Activated CD4-positive, alpha-beta T cell treated with anti-CD3 and anti-CD28 coated beads for 36 hours (primary cell): ENCODE data around the gene ERBB4. TPM values are rescaled to one million over a fixed set of nuclear protein-coding genes. Genes with fewer than 3 reads are reported as not detected.

Experiments used
- ATAC-seq: fragments of 200-7000 bp; cut with Tn5 transposase; one replicate; pipeline ENCODE4 v1.10.0; 2021; ENCODE audit warnings: mild to moderate bottlenecking, moderate library complexity
- CTCF ChIA-PET: fragments of 350-600 bp; sonication (Branson Sonifier 250); formaldehyde crosslinking; loops from one replicate; lab custom pipeline; 2021; ENCODE audit warnings: antibody characterized with exemption; lab: Charles Lee
- POLR2A ChIA-PET: fragments of 350-600 bp; sonication (Branson Sonifier 250); formaldehyde crosslinking; loops from one replicate; lab custom pipeline; 2021; ENCODE audit warnings: antibody characterized with exemption, inconsistent platforms; lab: Charles Lee
- DNase-seq: peaks from one replicate; pipeline ENCODE4 v3.0.0-alpha.2; 2020
- H3K27ac Mint-ChIP-seq: one replicate; pipeline ENCODE4 v1.8.0; 2021; ENCODE audit warnings: mixed read lengths
- H3K27me3 Mint-ChIP-seq: one replicate; pipeline ENCODE4 v1.8.0; 2021; ENCODE audit warnings: mixed read lengths
- H3K36me3 Mint-ChIP-seq: one replicate; pipeline ENCODE4 v1.8.0; 2021; ENCODE audit warnings: low read depth, mixed read lengths
- H3K4me1 Mint-ChIP-seq: one replicate; pipeline ENCODE4 v1.8.0; 2021; ENCODE audit warnings: mixed read lengths
- H3K4me3 Mint-ChIP-seq: one replicate; pipeline ENCODE4 v1.8.0; 2021; ENCODE audit warnings: mild to moderate bottlenecking, moderate library complexity, mixed read lengths
- H3K9me3 Mint-ChIP-seq: one replicate; pipeline ENCODE4 v1.8.0; 2021; ENCODE audit warnings: low read depth, mixed read lengths
- intact Hi-C, 2 experiments: fragments of 100-400 bp; cut with DNase I in 1 of 2; cut with micrococcal nuclease in 1 of 2; formaldehyde crosslinking; loops; one replicate each; pipeline versions ENCODE4 v1.14.2 to v1.15.1; 2022 to 2024; cut with DNase I, micrococcal nuclease
- total RNA-seq, 2 experiments: library from RNA; stranded (reverse); gene quantifications; one replicate each; pipeline ENCODE4 v1.2.3, GENCODE V29; 2021

Gene ERBB4
- total RNA-seq, 2 experiments from 2014 or later: not detected

GRCh38 chr2:212354382-212354781 is 184.2 kb downstream of the ERBB4 start:
- ChIA-PET POLR2A (no interaction called here), CTCF (no interaction called here)
- intact Hi-C loops: no loop called here
- Mint-ChIP-seq H3K36me3 (no peaks in the 10 kb centered on the region), H3K4me1 (no peaks in the 10 kb centered on the region), H3K4me3 (no peak overlapping the region), H3K27me3 (no peaks in the 10 kb centered on the region), H3K9me3 (no peaks in the 10 kb centered on the region), H3K27ac (no peak overlapping the region)
- no peak for DNase-seq
- ATAC-seq: no peak

GRCh38 chr2:212348501-212348900 is 190.1 kb downstream of the ERBB4 start:
- POLR2A ChIA-PET: no interaction called here
- intact Hi-C loops: no loop called here
- no peaks in the 10 kb centered on the region for H3K36me3 Mint-ChIP-seq
- no peak overlapping the region for H3K27ac Mint-ChIP-seq
- no peak for DNase-seq
- CTCF ChIA-PET: no interaction called here
- H3K4me1 Mint-ChIP-seq: no peaks in the 10 kb centered on the region
- no peaks in the 10 kb centered on the region for H3K27me3 Mint-ChIP-seq
- ATAC-seq: no peak
- peaks cover 4% of the 10 kb centered on the region for H3K9me3 Mint-ChIP-seq
- H3K4me3 Mint-ChIP-seq: no peak overlapping the region

DNA sequence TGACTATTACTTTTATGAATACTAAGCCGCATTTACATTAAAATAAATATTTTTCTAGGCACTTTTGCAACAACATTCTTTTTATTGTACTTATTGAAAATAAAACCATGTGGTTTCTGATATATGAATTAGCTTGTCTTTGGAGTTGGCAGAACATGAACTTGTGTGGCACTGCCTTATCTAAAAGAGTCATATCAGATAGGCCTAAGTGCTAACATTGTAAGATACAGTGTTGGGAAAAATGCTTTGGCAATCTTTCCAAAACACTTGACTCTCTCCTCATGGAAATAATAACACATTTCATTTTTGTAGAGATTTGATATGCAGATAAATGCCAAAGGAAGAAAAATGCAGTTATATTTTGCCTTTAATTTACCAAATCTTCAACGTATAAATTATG is 191.7 kb downstream of the ERBB4 start:
- Mint-ChIP-seq H3K4me3 (no peak overlapping the region), H3K27ac (no peak overlapping the region), H3K27me3 (no peaks in the 10 kb centered on the region), H3K9me3 (peaks cover 4% of the 10 kb centered on the region), H3K4me1 (no peaks in the 10 kb centered on the region), H3K36me3 (no peaks in the 10 kb centered on the region)
- ChIA-PET POLR2A (no interaction called here), CTCF (no interaction called here)
- intact Hi-C loops: no loop called here
- DNase-seq (no peak), ATAC-seq (no peak)

DNA sequence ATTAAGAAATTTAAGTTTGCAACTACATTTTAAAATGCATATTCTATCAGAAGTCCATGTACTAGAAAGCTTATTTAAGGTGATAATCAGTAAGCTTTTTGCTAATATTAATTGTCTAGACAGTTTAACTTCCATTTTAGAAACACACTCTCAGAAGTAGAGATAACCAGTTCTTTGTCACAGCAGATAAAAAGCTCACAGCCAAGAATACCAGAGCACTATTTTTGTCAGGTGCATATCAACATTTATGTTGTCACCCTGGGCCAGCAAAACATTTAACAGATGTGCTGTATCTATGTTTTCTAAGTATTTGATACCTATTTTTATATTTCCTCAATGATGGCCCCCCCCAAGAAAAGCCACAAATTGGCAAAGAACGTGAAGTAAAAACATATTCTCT is 192.6 kb downstream of the ERBB4 start:
- Mint-ChIP-seq H3K36me3 (no peaks in the 10 kb centered on the region), H3K4me1 (no peaks in the 10 kb centered on the region), H3K9me3 (peaks cover 4% of the 10 kb centered on the region), H3K27me3 (no peaks in the 10 kb centered on the region), H3K27ac (no peak overlapping the region), H3K4me3 (no peak overlapping the region)
- DNase-seq (no peak), ATAC-seq (no peak)
- ChIA-PET CTCF (no interaction called here), POLR2A (no interaction called here)
- intact Hi-C loops: no loop called here

DNA sequence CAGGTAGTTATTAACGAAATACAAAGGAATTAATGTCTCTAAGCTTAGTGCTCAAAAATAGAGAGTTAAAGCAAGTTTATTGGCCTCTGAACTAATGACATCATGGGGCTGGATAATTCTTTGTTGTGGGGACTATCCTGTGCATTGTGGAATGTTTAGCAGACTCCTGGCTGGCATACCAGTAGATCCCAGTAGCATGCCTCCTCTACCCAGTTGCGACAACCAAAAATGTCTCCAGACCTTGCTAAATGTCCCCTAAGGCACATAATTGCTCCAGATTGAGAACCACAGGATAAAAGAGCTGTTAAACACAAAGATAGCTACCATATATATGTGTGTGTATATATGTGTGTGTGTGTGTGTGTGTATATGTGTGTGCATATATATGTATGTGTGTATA is 194.5 kb downstream of the ERBB4 start:
- ChIA-PET CTCF (no interaction called here), POLR2A (no interaction called here)
- ATAC-seq: no peak
- peaks cover 4% of the 10 kb centered on the region for H3K9me3 Mint-ChIP-seq
- H3K27ac Mint-ChIP-seq: no peak overlapping the region
- H3K36me3 Mint-ChIP-seq: no peaks in the 10 kb centered on the region
- H3K27me3 Mint-ChIP-seq: no peaks in the 10 kb centered on the region
- no peak overlapping the region for H3K4me3 Mint-ChIP-seq
- DNase-seq: no peak
- intact Hi-C loops: no loop called here
- no peaks in the 10 kb centered on the region for H3K4me1 Mint-ChIP-seq

DNA sequence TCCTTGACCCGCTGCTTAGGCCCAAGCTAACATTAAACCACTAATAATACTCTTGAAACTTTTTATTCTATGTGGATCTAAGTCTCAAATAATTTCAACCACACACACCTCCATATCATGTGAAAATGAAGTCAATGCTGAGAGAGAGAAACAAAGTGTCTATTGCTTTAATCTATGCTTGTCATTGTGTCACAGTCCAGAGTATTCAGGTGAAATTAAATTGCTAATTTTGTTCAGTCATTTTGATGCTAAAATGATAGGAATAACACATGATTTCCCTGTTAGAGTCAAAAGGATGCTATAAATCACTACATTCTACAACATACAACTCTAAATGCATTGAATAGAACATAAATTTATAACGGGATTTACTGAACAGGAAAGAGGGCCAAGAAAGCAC is 195.4 kb downstream of the ERBB4 start:
- Mint-ChIP-seq H3K4me3 (no peak overlapping the region), H3K9me3 (peaks cover 3% of the 10 kb centered on the region), H3K4me1 (no peaks in the 10 kb centered on the region), H3K27ac (no peak overlapping the region), H3K36me3 (no peaks in the 10 kb centered on the region), H3K27me3 (no peaks in the 10 kb centered on the region)
- DNase-seq: no peak
- ChIA-PET CTCF (no interaction called here), POLR2A (no interaction called here)
- ATAC-seq: no peak
- intact Hi-C loops: no loop called here

DNA sequence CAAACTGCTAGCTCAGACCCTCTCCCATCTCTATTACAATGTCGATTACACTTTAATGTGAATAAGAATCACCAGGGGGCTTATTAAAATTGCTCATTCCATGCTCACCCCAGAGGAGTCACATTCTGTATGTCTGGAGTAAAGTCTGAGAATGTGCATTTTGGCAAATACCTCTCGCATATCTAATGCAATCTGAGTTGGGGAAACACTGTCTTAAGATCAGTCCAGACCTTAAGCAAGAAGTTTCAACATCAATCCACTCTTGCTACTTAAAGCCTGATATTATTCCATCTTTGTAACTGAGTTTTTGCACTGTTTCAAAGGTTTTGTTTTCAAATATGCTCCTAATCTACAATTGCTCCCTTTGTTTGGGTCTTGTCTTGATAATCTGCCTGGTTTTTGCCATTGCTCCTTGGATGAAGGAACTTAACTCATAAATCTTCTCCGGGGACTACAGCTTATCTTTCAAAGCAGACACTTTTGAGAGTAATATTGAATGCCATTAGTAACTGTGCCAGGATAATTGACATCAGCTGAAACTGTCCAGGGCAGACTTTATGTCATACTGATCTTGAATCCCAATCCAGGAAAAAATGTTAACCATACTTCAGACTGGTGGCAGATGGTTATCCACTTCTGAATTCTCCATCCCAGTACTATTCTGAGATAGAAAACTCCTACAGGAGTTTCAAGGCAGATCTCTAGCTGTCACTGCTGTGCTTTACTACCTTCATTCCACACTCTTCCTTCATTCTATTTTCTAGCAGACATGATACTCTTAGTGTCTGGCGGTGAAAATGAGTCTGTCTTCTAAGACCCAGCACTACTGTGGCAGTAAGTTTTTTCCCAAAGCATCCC is 200.9 kb downstream of the ERBB4 start:
- intact Hi-C loops: no loop called here
- POLR2A ChIA-PET: no interaction called here
- CTCF ChIA-PET: no interaction called here
- H3K36me3 Mint-ChIP-seq: no peaks in the 10 kb centered on the region
- H3K9me3 Mint-ChIP-seq: no peaks in the 10 kb centered on the region
- H3K4me1 Mint-ChIP-seq: no peaks in the 10 kb centered on the region
- no peak for DNase-seq
- no peak overlapping the region for H3K4me3 Mint-ChIP-seq
- no peak for ATAC-seq
- no peaks in the 10 kb centered on the region for H3K27me3 Mint-ChIP-seq
- H3K27ac Mint-ChIP-seq: no peak overlapping the region

DNA sequence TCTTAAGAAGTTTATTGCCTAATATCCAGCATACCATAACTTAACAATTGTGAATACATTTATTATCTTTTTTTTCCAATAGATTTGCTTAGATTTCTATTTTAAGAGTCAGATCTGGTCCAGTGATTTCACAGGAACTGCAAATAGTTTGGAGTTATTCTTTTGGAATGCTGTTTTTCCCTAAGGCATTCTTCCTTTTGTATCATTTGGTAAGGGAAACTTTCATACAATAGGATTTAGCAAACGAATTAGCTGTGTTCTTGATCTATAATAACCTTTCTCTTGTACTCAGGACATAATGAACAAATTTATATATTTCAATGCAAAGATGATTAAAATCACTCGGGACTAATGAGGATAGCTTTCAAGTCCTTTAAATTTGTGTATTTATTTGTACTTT is 201.6 kb downstream of the ERBB4 start:
- intact Hi-C loops: no loop called here
- Mint-ChIP-seq H3K27me3 (no peaks in the 10 kb centered on the region), H3K4me1 (no peaks in the 10 kb centered on the region), H3K4me3 (no peak overlapping the region), H3K27ac (no peak overlapping the region), H3K9me3 (no peaks in the 10 kb centered on the region), H3K36me3 (no peaks in the 10 kb centered on the region)
- CTCF ChIA-PET: no interaction called here
- POLR2A ChIA-PET: no interaction called here
- ATAC-seq: no peak
- DNase-seq: no peak

DNA sequence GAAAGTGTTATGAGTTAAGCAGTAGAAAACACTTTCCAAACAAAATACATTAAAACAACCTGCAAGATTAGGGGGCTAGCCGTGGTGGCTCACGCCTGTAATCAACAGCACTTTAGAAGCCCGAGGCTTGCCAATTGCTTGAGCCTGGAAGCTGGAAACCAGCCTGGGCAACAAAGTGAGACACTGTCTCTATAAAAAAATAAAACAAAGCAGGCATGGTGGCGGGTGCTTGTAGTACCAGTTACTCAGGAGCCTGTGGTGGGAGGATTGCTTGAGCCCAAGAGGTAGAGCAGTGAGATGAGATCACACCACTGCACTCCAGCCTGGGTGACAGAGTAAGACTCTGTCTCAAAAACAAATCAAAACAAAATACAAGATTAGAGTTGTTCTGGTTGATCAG is 208.3 kb downstream of the ERBB4 start:
- Mint-ChIP-seq H3K27ac (no peak overlapping the region), H3K4me3 (no peak overlapping the region), H3K36me3 (no peaks in the 10 kb centered on the region), H3K9me3 (no peaks in the 10 kb centered on the region), H3K4me1 (no peaks in the 10 kb centered on the region), H3K27me3 (no peaks in the 10 kb centered on the region)
- DNase-seq (no peak), ATAC-seq (no peak)
- intact Hi-C loops: no loop called here
- ChIA-PET POLR2A (no interaction called here), CTCF (no interaction called here)

- ATAC-seq: no peak
- H3K9me3 Mint-ChIP-seq: no peaks in the 10 kb centered on the region
Observed at GRCh38 chr2:212328712-212329496, 209.7 kb downstream of the ERBB4 start.

DNA sequence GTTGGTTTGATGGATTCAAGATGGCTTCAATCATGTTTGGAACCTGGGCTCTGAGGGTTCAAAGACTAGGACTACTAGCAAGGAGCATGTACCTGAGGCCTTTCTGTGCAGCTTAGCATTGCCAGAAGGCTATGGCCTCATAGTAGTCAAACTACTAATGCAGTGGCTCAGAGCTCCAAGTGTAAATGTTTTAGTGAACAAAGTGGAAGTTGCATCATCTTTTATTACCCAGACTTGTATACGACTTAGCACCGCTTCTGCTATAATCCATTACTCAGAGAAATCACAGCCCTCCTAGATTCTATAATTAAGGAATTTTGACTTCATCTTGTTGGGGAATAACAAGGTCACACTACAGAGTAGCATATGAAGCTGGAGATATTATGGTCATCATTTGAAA is 210.5 kb downstream of the ERBB4 start:
- H3K4me1 Mint-ChIP-seq: no peaks in the 10 kb centered on the region
- no peak overlapping the region for H3K27ac Mint-ChIP-seq
- intact Hi-C loops: no loop called here
- ChIA-PET POLR2A (no interaction called here), CTCF (no interaction called here)
- H3K36me3 Mint-ChIP-seq: no peaks in the 10 kb centered on the region
- ATAC-seq (no peak), DNase-seq (no peak)
- H3K9me3 Mint-ChIP-seq: no peaks in the 10 kb centered on the region
- H3K27me3 Mint-ChIP-seq: no peaks in the 10 kb centered on the region
- no peak overlapping the region for H3K4me3 Mint-ChIP-seq

More at GRCh38 chr2:212328712-212329496, 209.7 kb downstream of the ERBB4 start:
- Mint-ChIP-seq H3K36me3 (no peaks in the 10 kb centered on the region), H3K4me1 (no peaks in the 10 kb centered on the region), H3K27ac (no peak overlapping the region), H3K27me3 (no peaks in the 10 kb centered on the region), H3K4me3 (no peak overlapping the region)
- POLR2A ChIA-PET: no interaction called here
- no peak for DNase-seq
- CTCF ChIA-PET: no interaction called here
- intact Hi-C loops: no loop called here

GRCh38 chr2:212327171-212327809 is 211.3 kb downstream of the ERBB4 start:
- no peak for DNase-seq
- H3K4me1 Mint-ChIP-seq: no peaks in the 10 kb centered on the region
- CTCF ChIA-PET: no interaction called here
- no peaks in the 10 kb centered on the region for H3K27me3 Mint-ChIP-seq
- POLR2A ChIA-PET: no interaction called here
- no peaks in the 10 kb centered on the region for H3K9me3 Mint-ChIP-seq
- ATAC-seq: no peak
- H3K36me3 Mint-ChIP-seq: no peaks in the 10 kb centered on the region
- no peak overlapping the region for H3K4me3 Mint-ChIP-seq
- intact Hi-C loops: no loop called here
- H3K27ac Mint-ChIP-seq: no peak overlapping the region
